ELF-1 (cell line): Measurements from ENCODE around the gene ASCC3.

Experiments
- DNase-seq: peaks from one replicate; pipeline ENCODE4 v3.0.0-alpha.2; 2016; ENCODE audit warnings: low read depth, low spot score

ASCC3 gene

GRCh38 chr6:100493206-100493888, 387.8 kb downstream of the ASCC3 start:
- DNase-seq = peak; percentile 78

DNA sequence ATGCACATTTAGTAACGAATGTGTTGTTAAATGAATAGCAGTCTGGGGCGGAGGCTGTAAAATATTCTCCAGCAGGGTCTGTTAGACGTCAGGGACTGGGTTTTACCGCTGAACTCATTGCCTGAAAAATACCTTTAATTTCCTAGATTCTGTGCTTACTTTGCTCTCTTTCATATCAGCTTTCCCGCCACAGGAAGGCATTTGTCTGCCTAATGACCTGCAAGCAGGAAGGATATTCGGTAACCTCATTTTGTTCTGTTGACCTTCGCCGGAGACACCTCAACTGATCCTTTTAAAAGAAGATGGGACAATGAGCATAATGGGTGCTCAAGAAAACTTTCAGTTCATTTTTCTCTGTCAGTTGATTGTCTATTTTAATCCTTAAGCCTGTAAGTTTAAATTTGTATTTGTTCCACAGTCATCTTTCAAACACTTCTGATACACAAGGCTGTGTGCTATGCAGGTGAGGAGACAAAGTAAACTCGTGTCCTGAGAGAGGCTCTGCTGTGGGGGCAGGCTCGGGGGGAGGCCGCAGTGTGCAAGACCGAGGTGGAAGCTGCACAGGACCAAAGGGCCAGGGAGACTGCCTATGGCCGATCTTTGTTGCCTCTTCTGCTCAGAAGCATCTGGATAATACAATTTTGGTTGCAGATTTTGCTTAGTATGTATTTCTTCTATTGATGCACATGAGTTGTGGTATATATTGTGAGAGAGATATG, 389.0 kb downstream of the ASCC3 start:
- DNase-seq = no peak

DNA sequence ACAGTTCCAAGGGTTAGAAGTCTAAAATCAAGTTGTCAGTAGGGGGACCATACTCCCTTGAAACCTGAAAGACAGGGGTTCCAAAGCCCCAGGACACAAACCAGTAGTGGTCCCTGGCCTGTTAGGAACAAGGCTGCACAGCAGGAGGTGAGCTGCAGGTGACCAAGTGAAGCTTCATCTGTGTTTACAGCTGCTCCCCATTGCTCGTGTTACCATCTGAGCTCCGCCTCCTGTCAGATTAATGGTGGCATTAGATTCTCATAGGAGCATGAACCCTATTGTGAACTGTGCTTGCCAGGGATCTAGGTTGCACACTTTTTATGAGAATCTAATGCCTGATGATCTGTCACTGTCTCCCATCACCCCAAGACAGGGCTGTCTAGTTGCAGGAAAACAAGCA, 391.1 kb downstream of the ASCC3 start:
- DNase-seq = no peak

- DNase-seq = no peak
Observed at GRCh38 chr6:100488244-100488643, 392.9 kb downstream of the ASCC3 start.

- no peak for DNase-seq
Observed at GRCh38 chr6:100487638-100488037, 393.5 kb downstream of the ASCC3 start.

DNA sequence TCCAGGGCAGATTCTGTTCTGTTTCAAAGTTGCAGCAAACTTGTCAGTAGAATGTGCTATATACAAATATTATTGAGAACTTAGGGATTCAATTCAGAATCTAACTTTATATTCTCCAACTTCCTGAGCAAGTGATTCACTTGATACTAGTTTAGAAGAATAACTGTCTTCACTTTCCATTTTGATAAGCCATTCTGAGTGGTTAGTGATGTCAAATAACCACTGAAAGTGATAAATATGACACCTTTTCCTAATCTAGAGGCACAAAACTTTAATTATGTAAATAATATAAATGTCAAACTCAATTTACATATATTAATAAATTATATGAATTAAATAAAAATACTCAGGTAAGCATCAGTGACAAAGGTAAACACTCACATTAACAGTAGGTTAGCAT, 395.9 kb downstream of the ASCC3 start:
- no peak for DNase-seq

DNA sequence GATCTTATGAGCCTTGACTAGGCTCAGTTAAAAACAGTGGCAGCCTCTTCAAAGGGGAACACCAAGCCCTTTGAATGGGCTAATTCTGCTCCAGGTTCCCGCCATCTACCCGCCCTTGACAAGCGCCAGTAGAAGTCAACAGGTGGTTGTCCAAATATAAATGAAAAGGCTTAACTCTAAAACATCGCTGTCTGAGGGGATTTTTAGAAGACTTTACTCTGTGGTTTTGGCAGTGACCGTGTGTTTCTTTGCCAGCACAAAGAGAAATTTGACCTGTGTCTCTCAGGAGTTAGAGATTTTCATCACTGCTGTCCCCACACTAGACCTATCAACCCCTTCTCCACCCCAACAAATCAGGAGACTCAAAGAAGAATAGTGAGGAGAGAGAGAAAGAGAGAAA, 396.7 kb downstream of the ASCC3 start:
- DNase-seq = no peak

DNA sequence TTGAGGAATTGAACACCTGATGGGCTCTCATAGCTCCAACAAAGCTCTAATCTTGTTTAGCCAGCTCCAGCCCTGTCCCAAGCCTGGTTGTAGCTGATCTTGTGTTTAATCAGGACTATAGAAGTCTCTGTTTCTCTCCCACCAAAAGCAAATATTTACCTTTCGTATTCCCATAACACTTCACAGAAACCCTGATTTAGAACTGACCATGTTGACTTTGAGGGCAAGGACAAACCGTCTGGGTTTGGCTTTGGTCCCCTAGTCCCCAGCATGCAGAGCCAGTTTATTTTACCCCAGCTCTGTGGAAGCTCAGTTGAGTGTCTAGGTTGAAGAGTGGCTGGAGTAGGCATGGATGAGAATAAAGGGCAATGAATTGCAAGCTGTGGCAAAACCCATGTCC, 398.4 kb downstream of the ASCC3 start:
- DNase-seq = no peak

DNA sequence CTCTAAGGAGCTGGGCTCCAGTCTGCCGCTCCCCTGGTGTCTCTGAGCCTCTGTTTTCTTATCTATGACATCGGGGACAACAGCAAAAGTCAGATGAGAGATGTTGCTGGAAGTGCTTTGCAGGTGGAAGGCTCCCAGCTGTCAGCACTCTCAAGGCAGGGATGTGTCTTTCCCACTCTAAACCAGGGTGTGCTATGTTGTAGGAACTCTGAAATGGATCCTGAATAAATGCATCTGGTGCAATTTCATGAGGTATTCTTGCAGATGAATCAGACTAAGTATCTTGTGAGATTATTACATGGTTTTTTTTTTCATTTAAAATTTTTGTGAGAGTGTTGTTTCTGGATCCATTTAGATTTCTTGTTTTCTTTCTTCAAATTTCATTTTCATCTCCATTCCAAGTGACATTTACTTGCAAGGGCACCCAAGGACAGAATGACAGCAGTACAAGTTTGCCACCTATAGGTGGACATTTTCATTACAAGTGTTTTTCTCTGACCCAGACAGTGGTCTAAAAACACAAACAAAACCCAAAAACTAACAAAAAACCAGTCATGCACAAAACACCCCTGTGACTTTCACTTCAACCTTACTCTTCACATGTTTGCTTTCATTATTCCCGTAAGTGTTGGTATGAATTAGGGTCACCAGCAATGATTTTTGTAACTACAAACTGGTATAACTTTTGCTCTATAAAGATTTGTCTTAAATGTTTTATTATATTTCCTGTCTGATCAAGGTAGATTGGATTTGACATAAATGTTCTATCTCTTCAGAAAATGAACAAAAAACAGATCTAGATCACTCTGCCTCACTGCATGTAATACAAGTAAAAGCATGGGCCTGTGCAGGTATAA, 401.7 kb downstream of the ASCC3 start:
- peak; percentile 34 for DNase-seq

DNA sequence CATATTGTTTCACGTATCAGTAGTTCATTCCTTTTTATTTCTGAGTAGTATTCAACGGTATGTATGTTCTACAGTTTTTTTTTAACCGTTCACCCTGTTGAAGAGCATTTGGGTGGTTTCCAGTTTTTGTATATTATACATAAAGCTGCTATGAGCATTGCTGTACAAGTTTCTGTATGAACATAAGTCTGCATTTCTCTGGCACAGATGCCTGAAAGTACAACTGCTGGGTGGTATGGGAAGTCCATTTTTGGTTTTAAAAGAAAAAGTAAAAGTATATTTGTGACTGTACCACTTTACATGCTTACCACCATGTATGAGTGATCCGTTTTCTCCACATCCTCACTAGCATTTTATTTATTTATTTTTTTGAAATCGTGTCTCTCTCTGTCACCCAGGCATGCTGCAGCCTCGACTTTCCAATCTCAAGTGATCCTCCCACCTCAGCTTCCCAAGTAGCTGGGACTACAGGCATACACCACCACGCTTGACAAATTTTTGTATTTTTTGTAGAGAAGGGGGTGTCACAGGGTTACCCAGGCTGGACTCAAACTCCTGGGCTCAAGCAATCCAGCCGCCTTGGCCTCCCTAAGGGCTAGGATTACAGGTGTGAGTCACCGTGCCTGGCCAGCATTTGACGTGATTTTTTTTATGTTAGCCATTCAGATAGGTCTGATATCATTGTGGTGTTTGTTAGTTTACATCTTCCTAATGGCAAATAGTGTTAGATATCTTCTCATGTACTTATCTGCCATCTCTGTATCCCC, 405.4 kb downstream of the ASCC3 start:
- DNase-seq = no peak

DNA sequence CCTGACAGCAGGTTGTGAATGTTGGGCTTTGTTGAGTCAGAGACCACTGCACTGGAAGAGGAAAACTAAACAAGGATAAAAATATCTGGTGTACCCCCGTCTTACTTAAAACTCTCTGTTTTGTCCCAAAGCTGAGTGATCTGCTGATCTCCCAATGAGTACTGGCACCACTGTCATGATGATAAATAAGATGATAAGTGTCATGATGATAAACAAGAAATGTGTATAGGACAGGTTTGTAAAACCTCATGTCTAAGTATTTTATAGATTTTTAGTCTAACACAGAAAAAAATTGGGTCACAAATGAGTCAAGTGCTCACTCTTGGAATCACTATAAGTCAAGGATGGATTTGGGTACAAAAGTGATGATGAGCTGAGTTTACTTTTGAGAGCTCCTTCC, 407.9 kb downstream of the ASCC3 start:
- DNase-seq = no peak

- DNase-seq = no peak
Observed at GRCh38 chr6:100472674-100473073, 408.5 kb downstream of the ASCC3 start.

GRCh38 chr6:100470422-100471120, 410.6 kb downstream of the ASCC3 start:
- DNase-seq = no peak

DNA sequence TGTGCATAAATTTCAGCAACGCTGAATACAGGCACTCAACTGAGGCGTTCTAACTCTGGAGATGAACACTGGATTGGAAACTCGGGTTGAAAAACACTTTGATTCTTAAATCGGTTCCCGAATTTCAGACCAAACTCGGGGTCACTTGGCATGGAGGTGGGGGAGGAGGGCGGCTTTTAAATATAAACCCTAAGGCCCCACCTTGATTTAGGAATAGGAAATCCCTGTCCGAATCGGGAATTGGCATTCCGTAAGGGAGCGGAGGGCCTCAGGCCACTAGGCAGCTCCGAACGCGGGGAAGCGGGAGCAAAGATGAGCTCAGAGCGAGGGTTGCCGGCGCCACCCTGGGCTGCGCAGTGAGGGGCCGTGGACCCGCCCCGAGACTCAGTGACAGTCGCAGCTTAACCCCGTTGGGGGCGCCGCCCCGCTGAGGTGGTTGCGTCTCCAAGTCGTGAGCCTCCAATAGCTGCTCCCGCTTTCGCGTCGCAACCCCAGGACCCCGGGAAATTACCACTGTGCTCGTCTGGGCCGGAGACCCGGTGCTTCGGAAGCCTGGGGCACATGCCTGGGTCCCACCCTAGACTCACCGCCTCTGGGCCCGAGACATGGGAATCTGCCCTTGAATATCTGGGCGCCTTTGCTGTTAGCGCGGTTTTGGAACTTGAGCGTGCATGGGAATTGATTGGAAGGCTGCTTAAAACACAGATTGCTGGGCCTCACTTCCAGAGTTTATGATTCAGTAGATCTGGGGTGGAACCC, 411.8 kb downstream of the ASCC3 start:
- peak; percentile 56 for DNase-seq

- DNase-seq = no peak
Observed at GRCh38 chr6:100468016-100468622, 413.0 kb downstream of the ASCC3 start.

- DNase-seq = peak; percentile 33
Observed at GRCh38 chr6:100467129-100468015, 413.8 kb downstream of the ASCC3 start.

- peak; percentile 49 for DNase-seq
Observed at GRCh38 chr6:100466410-100467128, 414.6 kb downstream of the ASCC3 start.

- no peak for DNase-seq
Observed at GRCh38 chr6:100465701-100466409, 415.3 kb downstream of the ASCC3 start.
